ENCODE data around the gene CEPT1. TPM values are rescaled to one million over a fixed set of nuclear protein-coding genes. Genes with fewer than 3 reads are reported as not detected.

CEPT1 gene
- total RNA-seq, 4 donors from 2014 or later: 23.1 to 30.4 (median 28.4) TPM

- peaks cover 0 to 75% of the 10 kb centered on the region in 2 donors for H3K36me3 ChIP-seq
- TF ChIP-seq POLR2AphosphoS5 (IDR thresholded peaks at IDR 0.05) (no peak), EP300 (IDR thresholded peaks at IDR 0.05) (no peak), CTCF (IDR thresholded peaks at IDR 0.05) (no peak), POLR2A (IDR thresholded peaks at IDR 0.05) (no peak)
- H3K9me3 ChIP-seq: no peaks in the 10 kb centered on the region
- H3K4me1 ChIP-seq: no peaks in the 10 kb centered on the region
- H3K27me3 ChIP-seq: no peaks in the 10 kb centered on the region
- H3K27ac ChIP-seq: no peak overlapping the region
- ATAC-seq: no peak
- no peak overlapping the region for H3K4me3 ChIP-seq
These were observed 32.4 kb downstream of the CEPT1 start for GRCh38 chr1:111172463-111172862.

GRCh38 chr1:111174070-111174469, 34.0 kb downstream of the CEPT1 start:
- Histone ChIP-seq H3K9me3 (no peaks in the 10 kb centered on the region), H3K36me3 (peaks cover 0 to 74% of the 10 kb centered on the region in 2 donors), H3K27me3 (no peaks in the 10 kb centered on the region), H3K4me3 (no peak overlapping the region), H3K27ac (no peak overlapping the region), H3K4me1 (no peaks in the 10 kb centered on the region)
- TF ChIP-seq EP300 (IDR thresholded peaks at IDR 0.05): no peak
- no peak for TF ChIP-seq POLR2AphosphoS5 (IDR thresholded peaks at IDR 0.05)
- no peak for TF ChIP-seq POLR2A (IDR thresholded peaks at IDR 0.05)
- no peak for TF ChIP-seq CTCF (IDR thresholded peaks at IDR 0.05)
- ATAC-seq: no peak

GRCh38 chr1:111175349-111175748, 35.3 kb downstream of the CEPT1 start:
- no peak overlapping the region for H3K4me3 ChIP-seq
- 90 to 91% methylated on average over 2 to 3 of the region's 3 CpGs for WGBS, 2 donors (ENCODE audit: low coverage in 1 of 2)
- H3K27ac ChIP-seq: no peak overlapping the region
- peaks cover 0 to 82% of the 10 kb centered on the region in 2 donors for H3K36me3 ChIP-seq
- H3K27me3 ChIP-seq: no peaks in the 10 kb centered on the region
- TF ChIP-seq POLR2A (IDR thresholded peaks at IDR 0.05) (no peak), CTCF (IDR thresholded peaks at IDR 0.05) (no peak), POLR2AphosphoS5 (IDR thresholded peaks at IDR 0.05) (no peak), EP300 (IDR thresholded peaks at IDR 0.05) (no peak)
- no peaks in the 10 kb centered on the region for H3K9me3 ChIP-seq
- no peaks in the 10 kb centered on the region for H3K4me1 ChIP-seq
- ATAC-seq: no peak

GRCh38 chr1:111176678-111177077, 36.7 kb downstream of the CEPT1 start:
- no peak for ATAC-seq
- TF ChIP-seq CTCF (IDR thresholded peaks at IDR 0.05) (no peak), EP300 (IDR thresholded peaks at IDR 0.05) (no peak), POLR2AphosphoS5 (IDR thresholded peaks at IDR 0.05) (no peak), POLR2A (IDR thresholded peaks at IDR 0.05) (no peak)
- H3K4me3 ChIP-seq: no peak overlapping the region
- H3K36me3 ChIP-seq: peaks cover 0 to 87% of the 10 kb centered on the region in 2 donors
- no peaks in the 10 kb centered on the region for H3K4me1 ChIP-seq
- WGBS, 2 donors (ENCODE audit: low coverage in 1 of 2): 60 to 76% methylated on average over 1 of the region's 1 CpG
- H3K27me3 ChIP-seq: no peaks in the 10 kb centered on the region
- H3K9me3 ChIP-seq: no peaks in the 10 kb centered on the region
- no peak overlapping the region for H3K27ac ChIP-seq

GRCh38 chr1:111179968-111180533, 40.0 kb downstream of the CEPT1 start:
- TF ChIP-seq CTCF (IDR thresholded peaks at IDR 0.05) (no peak), POLR2AphosphoS5 (IDR thresholded peaks at IDR 0.05) (no peak), POLR2A (IDR thresholded peaks at IDR 0.05) (no peak), EP300 (IDR thresholded peaks at IDR 0.05) (no peak)
- no peak overlapping the region for H3K4me3 ChIP-seq
- no peaks in the 10 kb centered on the region for H3K27me3 ChIP-seq
- H3K9me3 ChIP-seq: no peaks in the 10 kb centered on the region
- peaks cover 3 to 85% of the 10 kb centered on the region in 2 donors for H3K36me3 ChIP-seq
- no peaks in the 10 kb centered on the region for H3K4me1 ChIP-seq
- ATAC-seq: no peak
- no peak overlapping the region for H3K27ac ChIP-seq

Measured in gastroesophageal sphincter (tissue), 4 donors.